HepG2 (cell line): Measurements from ENCODE around the gene MADCAM1. TPM values are rescaled to one million over a fixed set of nuclear protein-coding genes. Genes with fewer than 3 reads are reported as not detected.

ENCODE experiments used
- ATAC-seq: fragments of 200-7000 bp; cut with Tn5 transposase; 3 replicates; pipeline ENCODE4 v1.9.1; 2020; ENCODE audit warnings: mild to moderate bottlenecking, moderate library complexity
- BruUV-seq: library from RNA; stranded (reverse); fragments of 400-500 nt; replicated peaks from 2 replicates; lab custom pipeline; 2021; lab: Mats Ljungman, UMichigan
- CTCF ChIA-PET: fragments of 300-600 bp; formaldehyde crosslinking; extraction: SDS; loops from one replicate; lab custom pipeline; 2021; ENCODE audit warnings: low total read pairs, inconsistent platforms, low intra/inter-chr PET ratio; lab: Yijun Ruan, JAX
- POLR2A ChIA-PET: fragments of 350-600 bp; sonication (Branson Sonifier 250); formaldehyde crosslinking; loops from one replicate; lab custom pipeline; 2020; ENCODE audit warnings: antibody characterized with exemption, inconsistent platforms; lab: Yijun Ruan, JAX
- DNase-seq: peaks from one replicate; pipeline ENCODE4 v3.0.0-alpha.2; 2015; ENCODE audit warnings: low spot score
- FAIRE-seq: peaks from 3 replicates; lab custom pipeline; 2011; peaks lifted over from hg19 to GRCh38; lab: Jason Lieb, UNC
- H2AFZ ChIP-seq: one replicate; pipeline ENCODE4 v1.6.1; 2011; ENCODE audit warnings: low read length, inconsistent platforms
- H3K27ac ChIP-seq: fragments of 300-600 bp; 3 replicates; pipeline ENCODE4 v1.8.0; 2011; ENCODE audit warnings: mixed run types, mild to moderate bottlenecking, mixed read lengths, low read length, inconsistent platforms; ENCODE audit not compliant: insufficient read depth; ENCODE audit errors: extremely low read length
- H3K27me3 ChIP-seq, 2 experiments: fragments of 200-600 bp in 1 of 2; 2 replicates in 1 of 2; 3 replicates in 1 of 2; pipeline versions ENCODE4 v1.6.0 to v1.8.0; 2011; ENCODE audit warnings: low read length in 2 of 2, mild to moderate bottlenecking in 2 of 2, moderate library complexity in 2 of 2, inconsistent platforms in 1 of 2; ENCODE audit not compliant: insufficient read depth in 2 of 2, control insufficient read depth in 1 of 2
- H3K36me3 ChIP-seq, 2 experiments: fragments of 200-600 bp in 1 of 2; replicated peaks in 1 of 2; 2 replicates in 1 of 2; 3 replicates in 1 of 2; pipeline versions ENCODE4 v1.5.1 to v1.8.0; 2011; ENCODE audit warnings: low read length in 2 of 2, inconsistent platforms in 1 of 2; ENCODE audit not compliant: insufficient read depth in 2 of 2, control insufficient read depth in 1 of 2
- H3K4me1 ChIP-seq: 2 replicates; pipeline ENCODE4 v1.5.1; 2012; ENCODE audit warnings: low read length, inconsistent platforms; ENCODE audit not compliant: insufficient read depth
- H3K4me2 ChIP-seq: 2 replicates; pipeline ENCODE4 v1.6.0; 2011; ENCODE audit warnings: low read depth, low read length, inconsistent platforms
- H3K4me3 ChIP-seq, 3 experiments: fragments of 200-600 bp in 1 of 3; sonication (generic), shearing (Covaris generic) in 1 of 3; replicated peaks in 1 of 3; 2 replicates each; pipeline ENCODE4 v1.5.1; 2011 to 2016; ENCODE audit warnings: low read length in 3 of 3, inconsistent platforms in 2 of 3, low read depth in 2 of 3, mild to moderate bottlenecking in 2 of 3, control low read depth in 1 of 3, mixed read lengths in 1 of 3; ENCODE audit not compliant: insufficient read depth in 1 of 3
- H3K79me2 ChIP-seq: one replicate; pipeline ENCODE4 v1.6.1; 2011; ENCODE audit warnings: low read length, inconsistent platforms; ENCODE audit not compliant: insufficient read depth
- H3K9ac ChIP-seq: 2 replicates; pipeline ENCODE4 v1.6.0; 2011; ENCODE audit warnings: mild to moderate bottlenecking, low read depth, low read length, inconsistent platforms; ENCODE audit not compliant: insufficient read depth
- H3K9me3 ChIP-seq: 2 replicates; pipeline ENCODE4 v1.5.1; 2012; ENCODE audit warnings: mild to moderate bottlenecking, low read length
- H4K20me1 ChIP-seq: 2 replicates; pipeline ENCODE4 v1.6.0; 2011; ENCODE audit warnings: inconsistent platforms, mild to moderate bottlenecking, low read length, moderate library complexity; ENCODE audit not compliant: insufficient read depth
- JARID2 ChIP-seq: sonication (generic); formaldehyde crosslinking; IDR thresholded peaks from 2 replicates; pipeline ENCODE4 v1.8.1; 2023; ENCODE audit warnings: missing genetic modification reagents, inconsistent platforms; ENCODE audit not compliant: insufficient replicate concordance
- NFIC ChIP-seq: IDR thresholded peaks from 2 replicates; pipeline ENCODE4 v1.6.1; 2012; ENCODE audit warnings: mild to moderate bottlenecking, low read length, inconsistent platforms
- ZNF674 ChIP-seq: sonication (generic); formaldehyde crosslinking; IDR thresholded peaks from 2 replicates; pipeline ENCODE4 v1.5.0; 2020; ENCODE audit warnings: low read depth, mild to moderate bottlenecking, missing genetic modification reagents
- ZNF724P ChIP-seq: sonication (generic); formaldehyde crosslinking; IDR thresholded peaks from 2 replicates; pipeline ENCODE4 v1.8.0; 2022; ENCODE audit warnings: missing genetic modification reagents, borderline replicate concordance
- WGBS: methylation state at CpG from one replicate; pipeline ENCODE4 v1.1.6; 2017; ENCODE audit warnings: low lambda C conversion rate; 5-methylcytosine and 5-hydroxymethylcytosine counted together
- in situ Hi-C: cut with HindIII; loops from 2 replicates; pipeline ENCODE4 v1.10.0; 2017; ENCODE audit warnings: low pct_unique_long_range_greater_than_20kb; ENCODE audit not compliant: extremely low pct_ligation_motif_present
- intact Hi-C: fragments of 100-400 bp; cut with micrococcal nuclease; formaldehyde crosslinking; loops from one replicate; pipeline ENCODE4 v1.10.0; 2022; ENCODE audit not compliant: unreplicated experiment
- polyA plus RNA-seq, 8 experiments: library from polyadenylated mRNA; depleted of rRNA in 3 of 8; stranded (reverse) in 7 of 8; unstranded in 1 of 8; fragments of >200 nt; fragmentation: Illumina TruSeq in 4 of 8; extraction: Trizol in 4 of 8; gene quantifications; 2 replicates each; pipeline versions ENCODE4 v1.2.1 to v1.2.3, GENCODE V29; 2011 to 2016; ENCODE audit warnings: low read depth in 4 of 8, missing spikeins in 1 of 8, mixed read lengths in 1 of 8; ENCODE audit not compliant: insufficient read depth in 1 of 8
- total RNA-seq, 5 experiments: library from RNA; depleted of rRNA; stranded (reverse); fragments of >200 nt; fragmentation: Illumina TruSeq; extraction: Trizol; gene quantifications; 2 replicates each; pipeline ENCODE4 v1.2.3, GENCODE V29; 2016; ENCODE audit warnings: low read depth in 1 of 5
- TF ChIP-seq, protein P1 (sequence below): sonication (generic); formaldehyde crosslinking; IDR thresholded peaks from 2 replicates; pipeline ENCODE4 v1.4.0; 2020; ENCODE audit warnings: mild to moderate bottlenecking, missing genetic modification reagents
- TF ChIP-seq, protein P2 (sequence below): IDR thresholded peaks from 2 replicates; pipeline ENCODE4 v1.6.1; 2016; ENCODE audit warnings: low read depth, control low read depth

Gene MADCAM1
- total and polyA plus RNA-seq, 2 of the 13 experiments (the other 11 are each of a cell fraction or from before 2014, with no cell fraction given): 0.29 to 0.33 TPM

DNA sequence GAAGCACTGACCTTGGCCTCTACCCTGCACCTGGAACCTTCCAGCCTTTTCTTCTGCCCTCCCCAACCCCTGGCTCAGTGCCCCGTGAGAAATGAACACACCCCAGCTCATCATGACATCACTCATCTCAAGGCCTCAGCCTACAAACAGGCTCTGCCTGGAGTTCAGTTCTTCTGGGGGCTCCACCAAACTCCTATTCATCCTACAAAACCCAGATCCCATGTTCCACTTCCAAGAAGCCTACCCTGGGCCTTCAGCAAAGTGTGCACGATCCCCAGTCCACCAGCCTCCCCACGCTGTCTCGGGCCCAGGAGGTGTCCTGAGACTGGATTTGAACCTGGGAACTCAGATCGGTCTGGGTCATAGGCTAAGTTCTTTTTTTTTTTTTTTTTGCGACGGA is 26.5 kb upstream of the MADCAM1 start:
- Histone ChIP-seq H3K4me1 (no peaks in the 10 kb centered on the region), H4K20me1 (no peaks in the 10 kb centered on the region), H3K27ac (no peak overlapping the region), H3K4me3 (no peak overlapping the region), H3K79me2 (no peaks in the 10 kb centered on the region), H3K27me3 (peaks cover 0 to 15% of the 10 kb centered on the region in 2 experiments; a peak in 3 of 5 replicates), H3K9me3 (no peaks in the 10 kb centered on the region), H3K36me3 (no peaks in the 10 kb centered on the region), H3K9ac (no peak overlapping the region)
- POLR2A ChIA-PET: interaction anchor here (0.7 kb wide), 1 partner anchor 22 kb away, joined by 3 read pairs; no protein-coding TSS in a partner anchor
- DNase-seq: no peak
- 44% methylated on average over 7 of the region's 7 CpGs for WGBS
- no peak for ATAC-seq
- no peak for FAIRE-seq
- TF ChIP-seq, protein P1, sequence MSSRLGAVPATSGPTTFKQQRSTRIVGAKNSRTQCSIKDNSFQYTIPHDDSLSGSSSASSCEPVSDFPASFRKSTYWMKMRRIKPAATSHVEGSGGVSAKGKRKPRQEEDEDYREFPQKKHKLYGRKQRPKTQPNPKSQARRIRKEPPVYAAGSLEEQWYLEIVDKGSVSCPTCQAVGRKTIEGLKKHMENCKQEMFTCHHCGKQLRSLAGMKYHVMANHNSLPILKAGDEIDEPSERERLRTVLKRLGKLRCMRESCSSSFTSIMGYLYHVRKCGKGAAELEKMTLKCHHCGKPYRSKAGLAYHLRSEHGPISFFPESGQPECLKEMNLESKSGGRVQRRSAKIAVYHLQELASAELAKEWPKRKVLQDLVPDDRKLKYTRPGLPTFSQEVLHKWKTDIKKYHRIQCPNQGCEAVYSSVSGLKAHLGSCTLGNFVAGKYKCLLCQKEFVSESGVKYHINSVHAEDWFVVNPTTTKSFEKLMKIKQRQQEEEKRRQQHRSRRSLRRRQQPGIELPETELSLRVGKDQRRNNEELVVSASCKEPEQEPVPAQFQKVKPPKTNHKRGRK (CRISPR knock-in tag): no peak
- no peak for TF ChIP-seq JARID2 (CRISPR knock-in tag)
- TF ChIP-seq, protein P2, sequence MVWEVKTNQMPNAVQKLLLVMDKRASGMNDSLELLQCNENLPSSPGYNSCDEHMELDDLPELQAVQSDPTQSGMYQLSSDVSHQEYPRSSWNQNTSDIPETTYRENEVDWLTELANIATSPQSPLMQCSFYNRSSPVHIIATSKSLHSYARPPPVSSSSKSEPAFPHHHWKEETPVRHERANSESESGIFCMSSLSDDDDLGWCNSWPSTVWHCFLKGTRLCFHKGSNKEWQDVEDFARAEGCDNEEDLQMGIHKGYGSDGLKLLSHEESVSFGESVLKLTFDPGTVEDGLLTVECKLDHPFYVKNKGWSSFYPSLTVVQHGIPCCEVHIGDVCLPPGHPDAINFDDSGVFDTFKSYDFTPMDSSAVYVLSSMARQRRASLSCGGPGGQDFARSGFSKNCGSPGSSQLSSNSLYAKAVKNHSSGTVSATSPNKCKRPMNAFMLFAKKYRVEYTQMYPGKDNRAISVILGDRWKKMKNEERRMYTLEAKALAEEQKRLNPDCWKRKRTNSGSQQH: no peak
- no peak for TF ChIP-seq NFIC
- TF ChIP-seq ZNF674 (CRISPR knock-in tag): no peak
- TF ChIP-seq ZNF724P: no peak
- TF ChIP-seq, all 625 proteins: peak for 0
- BruUV-seq: no TSS peak
- Histone ChIP-seq H3K4me2 (no peak overlapping the region), H2AFZ (no peak overlapping the region)
- in situ Hi-C loops: no loop called here
- CTCF ChIA-PET: no interaction called here
- intact Hi-C loops: no loop called here
